GM18520 (cell line): ENCODE results near the gene MARK2.
A peak's percentile ranks its signal among the peaks of the same experiment; 100 is the strongest.
"Not testable (repeated sequence)": the region's sequence is repeated elsewhere in the genome, so short reads cannot be mapped to it uniquely, and the experiment has no call there.

ENCODE experiments used
- ATAC-seq: cut with Tn5 transposase; IDR thresholded peaks from one replicate; pipeline ENCODE4 v1.9.1; 2021; ENCODE audit not compliant: unreplicated experiment

MARK2 gene

GRCh38 chr11:63838678-63839507 lies at the start of gene MARK2:
TSS of gene MARK2 (plus strand) at chr11:63839110. CDS start at chr11:63839507, 397 bp downstream.
- peak; percentile 63 for ATAC-seq

GRCh38 chr11:63791495-63792167 lies 47.3 kb upstream of the MARK2 start:
- no peak for ATAC-seq

GRCh38 chr11:63793161-63793560 lies 45.7 kb upstream of the MARK2 start:
- no peak for ATAC-seq

- no peak for ATAC-seq
Observed at GRCh38 chr11:63795066-63795465, 43.8 kb upstream of the MARK2 start.

GRCh38 chr11:63800921-63801320 lies 38.0 kb upstream of the MARK2 start:
- no peak for ATAC-seq

- no peak for ATAC-seq
Observed at GRCh38 chr11:63802637-63803414, 36.1 kb upstream of the MARK2 start.

GRCh38 chr11:63804259-63804658 lies 34.7 kb upstream of the MARK2 start:
- ATAC-seq, result no peak

GRCh38 chr11:63805844-63806415 lies 33.0 kb upstream of the MARK2 start:
- no peak for ATAC-seq

- not testable (repeated sequence) for ATAC-seq
Observed at GRCh38 chr11:63810383-63810782, 28.5 kb upstream of the MARK2 start.

GRCh38 chr11:63811522-63811921 lies 27.4 kb upstream of the MARK2 start:
- ATAC-seq, result no peak

- peak; percentile 71 for ATAC-seq
Observed at GRCh38 chr11:63813035-63813562, 25.8 kb upstream of the MARK2 start, which contains the start of gene SPINDOC. TSS of gene SPINDOC (plus strand) at chr11:63813456. CDS start at chr11:63813687, 231 bp downstream.

- peak; percentile 7 for ATAC-seq
Observed at GRCh38 chr11:63813563-63814382, 25.1 kb upstream of the MARK2 start.

- ATAC-seq, result no peak
Observed at GRCh38 chr11:63814383-63814736, 24.6 kb upstream of the MARK2 start.

GRCh38 chr11:63816166-63816565 lies 22.7 kb upstream of the MARK2 start:
- no peak for ATAC-seq

GRCh38 chr11:63816732-63817131 lies 22.2 kb upstream of the MARK2 start:
- no peak for ATAC-seq

- ATAC-seq, result no peak
Observed at GRCh38 chr11:63817758-63818498, 21.0 kb upstream of the MARK2 start.

GRCh38 chr11:63818609-63819008 lies 20.3 kb upstream of the MARK2 start:
- no peak for ATAC-seq

GRCh38 chr11:63821411-63821810 lies 17.5 kb upstream of the MARK2 start:
- ATAC-seq, result no peak

- no peak for ATAC-seq
Observed at GRCh38 chr11:63826471-63827190, 12.3 kb upstream of the MARK2 start.
